Suprapubic skin (tissue), 3 donors: ENCODE results near the gene PCID2.

Source experiments
- CTCF ChIP-seq, 2 donors: fragments of 200-600 bp in 1 of 2; fragments of 450-650 bp in 1 of 2; sonication (generic) in 1 of 2; IDR thresholded peaks; one replicate each; pipeline ENCODE4 v1.5.1; 2016 to 2019; ENCODE audit warnings: antibody characterized with exemption in 2 of 2, mild to moderate bottlenecking in 1 of 2, moderate library complexity in 1 of 2
- EP300 ChIP-seq: sonication (generic); formaldehyde crosslinking; IDR thresholded peaks from one replicate; pipeline ENCODE4 v1.6.1; 2017; ENCODE audit warnings: antibody characterized with exemption
- POLR2A ChIP-seq, 2 donors: fragments of 450-650 bp; IDR thresholded peaks; one replicate each; pipeline ENCODE4 v1.6.1; 2017; ENCODE audit warnings: antibody characterized with exemption in 2 of 2, mild to moderate bottlenecking in 2 of 2, moderate library complexity in 2 of 2

DNA sequence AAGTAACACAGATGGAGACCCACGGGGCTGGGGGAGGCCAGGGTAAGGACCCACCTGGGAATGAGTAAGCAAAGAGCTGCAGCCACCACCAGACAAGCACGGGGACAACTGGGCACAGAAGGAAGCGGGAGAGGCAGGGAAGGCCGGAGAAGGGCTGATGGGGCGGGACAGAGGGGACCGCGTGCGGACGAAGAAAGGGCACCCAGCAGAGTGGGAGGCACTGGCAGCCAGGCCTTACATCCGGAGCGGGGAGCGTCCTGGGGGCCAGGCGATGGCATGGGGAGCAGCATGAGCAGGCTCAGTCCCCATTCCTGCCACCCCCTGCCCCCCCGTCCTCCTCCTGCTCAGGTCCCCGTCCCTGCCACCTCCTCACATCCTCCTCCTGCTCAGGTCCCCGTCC, 47.0 kb downstream of the PCID2 start:
- TF ChIP-seq EP300 (no peak), POLR2A (IDR thresholded peaks at IDR 0.05) (no peak), CTCF (IDR thresholded peaks at IDR 0.05) (no peak)
